Ammon's horn (tissue), 1 donor: ENCODE results near the gene C1orf56.
A peak's percentile ranks its signal among the peaks of the same experiment; 100 is the strongest.

Experiments
- DNase-seq: peaks from one replicate; pipeline ENCODE4 v3.0.0-alpha.2; 2016; ENCODE audit warnings: low spot score

Gene C1orf56

GRCh38 chr1:151024540-151025146 is 22.9 kb upstream of the C1orf56 start:
- peak; percentile 86 for DNase-seq

- DNase-seq, result no peak
These were observed 21.1 kb upstream of the C1orf56 start for GRCh38 chr1:151026460-151026859.

- no peak for DNase-seq
These were observed 15.4 kb upstream of the C1orf56 start for GRCh38 chr1:151032164-151032563.

DNA sequence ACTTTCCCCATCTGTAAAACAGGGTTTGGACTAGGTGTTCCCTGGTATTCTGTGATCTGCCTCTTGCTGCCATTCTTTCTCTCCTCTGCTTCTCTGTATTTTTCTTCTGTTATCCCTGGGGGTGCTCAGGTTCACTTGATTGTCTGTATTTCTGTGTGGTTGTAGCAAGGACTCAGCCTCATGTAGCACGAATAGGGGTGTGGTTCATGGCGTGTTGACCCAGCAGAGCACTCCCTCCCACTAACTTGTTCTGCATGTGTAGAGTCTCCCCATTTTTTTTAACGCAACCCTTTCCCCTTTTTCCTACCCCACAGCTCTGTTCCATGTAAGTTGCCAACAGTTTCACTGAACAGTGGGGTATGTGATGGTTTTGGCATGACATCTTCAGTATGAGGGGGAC is 12.4 kb upstream of the C1orf56 start:
- no peak for DNase-seq

DNA sequence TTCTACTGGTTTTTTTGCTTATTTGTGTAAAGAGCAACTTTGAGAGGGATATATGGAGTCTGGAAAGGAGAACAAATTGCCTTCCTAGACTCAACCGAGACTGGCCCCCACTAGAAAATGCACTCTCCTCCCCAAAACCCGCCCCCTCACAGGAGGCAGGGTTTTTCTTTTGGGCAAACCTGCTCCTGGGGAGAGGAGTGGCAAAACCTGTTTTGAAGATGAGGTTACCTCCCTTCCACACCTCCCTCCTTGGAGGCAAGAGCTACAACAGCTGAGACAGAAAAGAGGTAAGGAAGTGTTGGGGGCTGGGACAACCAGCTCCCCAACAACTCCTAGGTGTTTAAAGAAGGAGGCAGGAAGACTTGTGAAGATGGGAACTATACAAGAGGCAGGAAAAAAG is 11.2 kb upstream of the C1orf56 start, which contains the start of gene BNIPL:
BNIPL (plus strand) TSS at position 231 of the 400 bp plus-strand sequence; CDS start at position 371, 140 bp downstream.
- no peak for DNase-seq

- no peak for DNase-seq
These were observed 10.5 kb upstream of the C1orf56 start for GRCh38 chr1:151037032-151037431.

DNA sequence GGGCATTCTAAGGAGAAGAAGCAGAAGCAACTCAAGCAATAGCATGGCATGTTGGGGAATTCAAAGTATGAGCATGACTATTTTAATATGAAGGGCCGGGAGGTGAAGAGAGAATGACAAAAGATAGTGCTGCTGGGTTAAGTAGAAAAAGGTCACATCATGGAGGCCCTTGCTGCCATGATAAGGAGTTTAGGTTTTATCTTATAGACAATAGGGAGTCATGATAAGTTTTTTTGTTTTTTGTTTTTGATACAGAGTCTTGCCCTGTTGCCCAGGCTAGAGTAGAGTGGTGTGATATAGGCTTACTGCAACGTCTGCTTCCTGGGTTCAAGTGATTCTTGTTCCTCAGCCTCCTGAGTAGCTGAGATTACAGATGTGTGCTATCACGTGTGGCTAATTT is 8.0 kb upstream of the C1orf56 start:
- DNase-seq, result no peak

DNA sequence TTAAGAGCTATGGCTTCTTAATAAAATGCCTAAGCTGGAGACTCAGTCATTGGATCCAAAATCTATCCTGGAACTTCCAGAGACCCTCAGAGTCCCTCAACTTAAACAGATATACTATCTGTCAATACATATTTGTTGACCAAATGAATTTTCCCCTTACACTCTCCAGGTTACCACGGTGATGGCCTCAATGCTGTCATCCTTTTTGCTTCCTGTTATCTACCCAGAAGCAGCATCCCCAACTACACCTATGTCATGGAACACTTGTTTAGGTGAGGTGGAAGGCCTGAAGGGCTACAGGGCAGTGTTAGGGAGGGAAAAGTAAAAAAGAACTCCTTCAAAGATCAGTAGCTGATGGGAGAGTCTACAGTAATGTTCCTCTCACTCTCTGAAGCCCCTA is 4.4 kb upstream of the C1orf56 start:
- DNase-seq, result no peak

- DNase-seq, result peak; percentile 77
These were observed 534 bp downstream of the C1orf56 start for GRCh38 chr1:151047925-151048644.

GRCh38 chr1:151048645-151049032 is 1.1 kb downstream of the C1orf56 start:
- no peak for DNase-seq

- no peak for DNase-seq
These were observed 1.9 kb downstream of the C1orf56 start for GRCh38 chr1:151049458-151049857.

DNA sequence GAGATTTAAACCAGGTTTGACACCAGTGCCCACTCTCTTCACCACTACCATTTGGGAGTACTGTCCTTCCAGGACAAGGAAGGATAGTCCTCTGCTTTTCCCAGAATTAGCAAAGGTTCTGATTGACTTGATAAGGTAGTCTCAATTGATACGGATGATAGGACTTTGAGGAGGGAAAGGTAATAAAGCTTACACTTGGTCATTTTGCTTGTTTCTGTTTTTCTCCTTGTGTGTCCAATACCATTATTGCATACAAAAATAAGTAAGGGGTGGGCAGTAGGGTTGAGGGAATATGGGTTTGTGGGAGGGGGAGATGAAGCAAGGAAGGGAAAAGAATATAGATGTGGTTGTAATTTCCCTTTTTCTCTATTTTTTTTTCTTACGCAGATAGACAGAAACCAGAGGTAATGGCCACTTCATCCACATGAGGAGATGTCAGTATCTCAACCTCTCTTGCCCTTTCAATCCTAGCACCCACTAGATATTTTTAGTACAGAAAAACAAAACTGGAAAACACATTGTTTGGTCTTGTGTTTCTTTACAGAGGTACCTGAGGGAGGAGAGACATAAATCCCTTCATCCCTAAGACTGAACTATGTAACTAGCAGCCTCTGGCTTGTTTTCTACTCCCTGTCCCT is 2.6 kb downstream of the C1orf56 start:
- DNase-seq, result no peak

DNA sequence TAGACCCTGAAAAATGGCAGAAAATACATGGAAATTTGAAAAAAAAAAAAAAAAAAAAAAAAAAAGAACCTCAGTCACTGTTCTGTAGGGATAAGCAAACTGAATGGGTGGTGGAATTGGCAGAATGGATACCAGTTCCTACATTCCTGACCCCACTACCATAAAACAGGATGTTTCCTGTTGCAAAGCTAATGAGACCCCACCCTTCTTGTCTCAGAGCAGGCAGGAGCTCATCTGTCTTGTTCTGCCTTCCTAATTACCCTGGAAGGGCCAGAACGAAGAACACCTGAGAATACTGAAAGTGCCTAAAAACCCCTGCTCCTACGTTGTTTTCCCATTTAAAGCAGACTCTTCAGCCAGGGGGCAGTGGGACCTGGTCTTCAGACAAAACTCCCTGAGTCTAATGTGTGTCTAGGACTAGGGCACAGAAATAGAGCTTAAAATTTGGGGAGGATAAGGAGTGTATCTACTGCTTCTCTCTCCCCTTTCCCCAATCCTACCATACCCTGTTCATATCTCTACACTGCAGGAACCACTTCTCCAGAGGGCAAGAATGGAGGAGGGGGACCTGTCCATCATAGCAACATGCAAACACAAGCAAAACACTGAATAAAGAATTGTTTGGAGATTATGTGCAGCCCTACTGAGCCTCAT is 3.9 kb downstream of the C1orf56 start:
- no peak for DNase-seq

DNA sequence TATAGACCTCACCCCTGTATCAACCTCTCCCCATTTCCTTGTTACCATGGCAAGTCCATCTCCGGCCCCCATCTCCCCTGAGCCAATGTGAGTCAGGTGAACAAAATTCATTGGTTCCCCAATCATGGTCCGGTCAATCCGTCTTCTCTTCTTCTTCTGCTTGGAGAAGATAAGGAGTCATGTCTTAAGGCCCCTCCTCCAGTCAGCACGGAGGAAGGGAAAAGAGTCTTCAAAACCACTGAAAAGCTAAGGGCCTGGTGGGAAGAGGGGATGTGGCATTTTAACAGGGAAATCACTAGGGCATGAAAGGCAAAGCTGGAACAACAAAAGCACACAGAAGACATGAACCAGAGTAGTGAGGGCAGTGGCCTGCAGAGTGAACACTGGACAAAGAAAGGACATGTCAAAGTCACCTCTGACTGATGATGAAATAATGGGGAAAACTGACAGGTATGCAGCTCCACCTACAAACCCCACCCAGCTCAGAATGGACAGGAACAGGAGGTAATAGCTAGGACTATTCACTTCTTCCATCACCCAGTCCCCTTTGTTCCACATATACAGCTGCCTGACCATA is 7.5 kb downstream of the C1orf56 start:
- DNase-seq, result no peak

GRCh38 chr1:151055581-151055980 is 8.0 kb downstream of the C1orf56 start:
- no peak for DNase-seq

DNA sequence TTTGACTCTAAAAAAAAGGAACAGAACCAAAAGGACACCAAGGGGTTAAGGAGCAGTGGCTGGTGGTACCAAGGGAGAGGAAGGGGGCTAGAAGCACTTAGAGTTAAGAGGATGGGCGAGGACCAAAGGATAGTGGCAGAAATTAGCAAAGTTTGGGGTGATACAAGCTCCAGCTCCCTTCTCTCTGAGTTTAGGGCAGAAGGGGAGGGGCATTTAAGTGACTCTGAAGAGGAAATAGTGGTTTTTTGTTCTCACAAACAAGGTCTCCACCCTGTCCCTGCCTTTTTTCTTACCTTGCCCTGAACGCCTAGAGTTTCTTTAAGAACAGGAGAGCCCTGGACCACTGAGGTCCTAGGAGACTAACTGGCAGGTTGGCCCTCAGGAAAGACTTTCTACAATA is 8.6 kb downstream of the C1orf56 start:
- no peak for DNase-seq

GRCh38 chr1:151058692-151059091 is 11.1 kb downstream of the C1orf56 start:
- DNase-seq, result no peak

GRCh38 chr1:151059109-151060006 is 11.8 kb downstream of the C1orf56 start, which contains the start of gene CDC42SE1:
CDC42SE1 (minus strand) TSS chr1:151059622; CDS start chr1:151055730, 3,892 bp downstream.
- peak; percentile 91 for DNase-seq

GRCh38 chr1:151060007-151060656 is 12.6 kb downstream of the C1orf56 start, which contains the start of gene MLLT11:
MLLT11 (plus strand) TSS chr1:151060397; CDS start chr1:151067225, 6,828 bp downstream.
- peak; percentile 87 for DNase-seq

- peak; percentile 29 for DNase-seq
These were observed 13.3 kb downstream of the C1orf56 start for GRCh38 chr1:151060657-151061421.
